Hepatocyte (in vitro differentiated cells): ENCODE results near the gene TTLL1.

Experiments
- EZH2 ChIP-seq: fragments of 200-600 bp; sonication (generic); IDR thresholded peaks from 2 replicates; pipeline ENCODE4 v1.6.1; 2016; ENCODE audit warnings: antibody characterized with exemption, mild to moderate bottlenecking, borderline replicate concordance
- EZH2phosphoT487 ChIP-seq: fragments of 200-600 bp; sonication (generic); IDR thresholded peaks from one replicate; pipeline ENCODE4 v1.6.1; 2018; ENCODE audit warnings: antibody characterized with exemption, mild to moderate bottlenecking, low read depth, moderate library complexity; ENCODE audit not compliant: unreplicated experiment, severe bottlenecking
- TF ChIP-seq, protein P1 (sequence below): fragments of 200-600 bp; sonication (generic); IDR thresholded peaks from 2 replicates; pipeline ENCODE4 v1.5.1; 2016; ENCODE audit warnings: antibody characterized with exemption, mild to moderate bottlenecking; ENCODE audit not compliant: poor library complexity

DNA sequence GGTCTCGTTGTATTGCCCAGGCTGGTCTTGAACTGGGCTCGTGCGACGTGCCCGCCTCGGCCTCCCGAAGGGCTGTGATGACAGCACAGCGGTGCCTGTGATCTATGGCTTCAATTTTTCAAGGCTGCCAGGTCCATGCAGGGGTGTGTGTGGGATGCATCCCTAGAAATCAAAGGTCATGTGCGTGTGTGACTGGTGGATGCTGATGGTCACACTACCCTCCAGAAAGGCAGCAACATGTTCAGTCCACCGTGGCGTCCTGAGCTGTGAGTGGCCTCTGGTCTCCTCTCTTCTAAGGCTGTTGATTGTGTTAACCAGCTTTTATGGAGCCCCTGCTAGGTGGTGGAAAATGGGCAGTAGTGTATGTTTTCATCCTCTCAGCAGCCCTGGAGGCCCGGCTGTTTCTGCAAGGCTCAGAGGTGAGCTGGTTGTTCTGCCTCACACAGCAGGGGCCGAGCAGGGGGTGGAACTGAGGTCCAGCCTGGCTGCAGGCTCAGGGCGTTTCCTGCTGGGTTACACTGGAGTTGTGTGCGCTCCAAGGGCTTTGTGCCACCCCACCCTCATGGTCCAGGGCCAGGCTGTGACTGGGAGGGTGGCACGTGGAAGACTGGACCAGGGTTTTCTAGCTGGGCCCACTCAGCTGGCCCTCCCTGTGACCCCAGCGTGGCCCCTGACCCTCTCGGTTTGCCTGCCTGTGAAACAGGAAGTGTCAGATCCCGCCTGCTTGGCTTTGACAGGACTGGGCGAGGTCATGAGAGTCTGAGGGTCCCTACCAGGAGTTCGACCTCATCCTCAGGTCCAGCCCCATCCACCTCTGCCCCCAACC is 29.0 kb upstream of the TTLL1 start:
- TF ChIP-seq, protein P1, sequence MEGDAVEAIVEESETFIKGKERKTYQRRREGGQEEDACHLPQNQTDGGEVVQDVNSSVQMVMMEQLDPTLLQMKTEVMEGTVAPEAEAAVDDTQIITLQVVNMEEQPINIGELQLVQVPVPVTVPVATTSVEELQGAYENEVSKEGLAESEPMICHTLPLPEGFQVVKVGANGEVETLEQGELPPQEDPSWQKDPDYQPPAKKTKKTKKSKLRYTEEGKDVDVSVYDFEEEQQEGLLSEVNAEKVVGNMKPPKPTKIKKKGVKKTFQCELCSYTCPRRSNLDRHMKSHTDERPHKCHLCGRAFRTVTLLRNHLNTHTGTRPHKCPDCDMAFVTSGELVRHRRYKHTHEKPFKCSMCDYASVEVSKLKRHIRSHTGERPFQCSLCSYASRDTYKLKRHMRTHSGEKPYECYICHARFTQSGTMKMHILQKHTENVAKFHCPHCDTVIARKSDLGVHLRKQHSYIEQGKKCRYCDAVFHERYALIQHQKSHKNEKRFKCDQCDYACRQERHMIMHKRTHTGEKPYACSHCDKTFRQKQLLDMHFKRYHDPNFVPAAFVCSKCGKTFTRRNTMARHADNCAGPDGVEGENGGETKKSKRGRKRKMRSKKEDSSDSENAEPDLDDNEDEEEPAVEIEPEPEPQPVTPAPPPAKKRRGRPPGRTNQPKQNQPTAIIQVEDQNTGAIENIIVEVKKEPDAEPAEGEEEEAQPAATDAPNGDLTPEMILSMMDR, result no peak
- TF ChIP-seq EZH2 (no peak), EZH2phosphoT487 (no peak)
